Measurements from ENCODE around the gene TLN1.

The TLN1 gene

GRCh38 chr9:35763803-35764202 lies 31.8 kb upstream of the TLN1 start:
- no peaks in the 10 kb centered on the region for H3K27me3 ChIP-seq (replicated peaks; ENCODE audit: control insufficient read depth, insufficient read depth, low read length)
- H3K4me3 ChIP-seq (ENCODE audit: low read length), result no peak overlapping the region
- DNase-seq (ENCODE audit: low read depth), result no peak
- H3K9ac ChIP-seq (ENCODE audit: low read length), result no peak overlapping the region
- no peaks in the 10 kb centered on the region for H3K9me3 ChIP-seq (ENCODE audit: control insufficient read depth, low read length)
- H3K4me1 ChIP-seq (ENCODE audit: control insufficient read depth, insufficient read depth, low read length), result peaks cover 5% of the 10 kb centered on the region
- no peaks in the 10 kb centered on the region for H3K36me3 ChIP-seq (ENCODE audit: control insufficient read depth, insufficient read depth, low read length, severe bottlenecking)

GRCh38 chr9:35763181-35763580 lies 31.2 kb upstream of the TLN1 start:
- Histone ChIP-seq H3K9ac (ENCODE audit: low read length) (no peak overlapping the region), H3K4me3 (ENCODE audit: low read length) (no peak overlapping the region), H3K9me3 (ENCODE audit: control insufficient read depth, low read length) (no peaks in the 10 kb centered on the region), H3K4me1 (ENCODE audit: control insufficient read depth, insufficient read depth, low read length) (peaks cover 11% of the 10 kb centered on the region), H3K36me3 (ENCODE audit: control insufficient read depth, insufficient read depth, low read length, severe bottlenecking) (no peaks in the 10 kb centered on the region), H3K27me3 (replicated peaks; ENCODE audit: control insufficient read depth, insufficient read depth, low read length) (no peaks in the 10 kb centered on the region)
- no peak for DNase-seq (ENCODE audit: low read depth)

GRCh38 chr9:35760651-35761050 lies 28.7 kb upstream of the TLN1 start:
- Histone ChIP-seq H3K4me3 (ENCODE audit: low read length) (no peak overlapping the region), H3K4me1 (ENCODE audit: control insufficient read depth, insufficient read depth, low read length) (peaks cover 28% of the 10 kb centered on the region), H3K9me3 (ENCODE audit: control insufficient read depth, low read length) (no peaks in the 10 kb centered on the region), H3K9ac (ENCODE audit: low read length) (no peak overlapping the region), H3K36me3 (ENCODE audit: control insufficient read depth, insufficient read depth, low read length, severe bottlenecking) (no peaks in the 10 kb centered on the region), H3K27me3 (replicated peaks; ENCODE audit: control insufficient read depth, insufficient read depth, low read length) (no peaks in the 10 kb centered on the region)
- peak; percentile 23 for DNase-seq (ENCODE audit: low read depth)

GRCh38 chr9:35759795-35760194 lies 27.8 kb upstream of the TLN1 start:
- Histone ChIP-seq H3K4me3 (ENCODE audit: low read length) (no peak overlapping the region), H3K4me1 (ENCODE audit: control insufficient read depth, insufficient read depth, low read length) (peaks cover 28% of the 10 kb centered on the region), H3K9ac (ENCODE audit: low read length) (no peak overlapping the region), H3K27me3 (replicated peaks; ENCODE audit: control insufficient read depth, insufficient read depth, low read length) (no peaks in the 10 kb centered on the region), H3K9me3 (ENCODE audit: control insufficient read depth, low read length) (no peaks in the 10 kb centered on the region), H3K36me3 (ENCODE audit: control insufficient read depth, insufficient read depth, low read length, severe bottlenecking) (peaks cover 7% of the 10 kb centered on the region)
- no peak for DNase-seq (ENCODE audit: low read depth)

- H3K4me3 ChIP-seq (ENCODE audit: low read length), result peak overlapping the region; percentile 21
These were observed 26.6 kb upstream of the TLN1 start for GRCh38 chr9:35758475-35759050.

GRCh38 chr9:35757892-35758275 lies 25.9 kb upstream of the TLN1 start:
- H3K36me3 ChIP-seq (ENCODE audit: control insufficient read depth, insufficient read depth, low read length, severe bottlenecking), result peaks cover 24% of the 10 kb centered on the region
- peaks cover 28% of the 10 kb centered on the region for H3K4me1 ChIP-seq (ENCODE audit: control insufficient read depth, insufficient read depth, low read length)
- H3K9me3 ChIP-seq (ENCODE audit: control insufficient read depth, low read length), result no peaks in the 10 kb centered on the region
- peak overlapping the region; percentile 21 for H3K4me3 ChIP-seq (ENCODE audit: low read length)
- peak overlapping the region; percentile 53 for H3K9ac ChIP-seq (ENCODE audit: low read length)
- H3K27me3 ChIP-seq (replicated peaks; ENCODE audit: control insufficient read depth, insufficient read depth, low read length), result no peaks in the 10 kb centered on the region
- no peak for DNase-seq (ENCODE audit: low read depth)

More at GRCh38 chr9:35758475-35759050, 26.6 kb upstream of the TLN1 start:
- DNase-seq (ENCODE audit: low read depth), result no peak
- Histone ChIP-seq H3K36me3 (ENCODE audit: control insufficient read depth, insufficient read depth, low read length, severe bottlenecking) (peaks cover 17% of the 10 kb centered on the region), H3K9ac (ENCODE audit: low read length) (peak overlapping the region; percentile 53), H3K4me1 (ENCODE audit: control insufficient read depth, insufficient read depth, low read length) (peaks cover 28% of the 10 kb centered on the region), H3K9me3 (ENCODE audit: control insufficient read depth, low read length) (no peaks in the 10 kb centered on the region), H3K27me3 (replicated peaks; ENCODE audit: control insufficient read depth, insufficient read depth, low read length) (no peaks in the 10 kb centered on the region)

GRCh38 chr9:35757226-35757891 lies 25.4 kb upstream of the TLN1 start:
- Histone ChIP-seq H3K4me3 (ENCODE audit: low read length) (peak overlapping the region; percentile 21), H3K27me3 (replicated peaks; ENCODE audit: control insufficient read depth, insufficient read depth, low read length) (no peaks in the 10 kb centered on the region), H3K36me3 (ENCODE audit: control insufficient read depth, insufficient read depth, low read length, severe bottlenecking) (peaks cover 29% of the 10 kb centered on the region), H3K9ac (ENCODE audit: low read length) (peak overlapping the region; percentile 51), H3K4me1 (ENCODE audit: control insufficient read depth, insufficient read depth, low read length) (peaks cover 28% of the 10 kb centered on the region), H3K9me3 (ENCODE audit: control insufficient read depth, low read length) (no peaks in the 10 kb centered on the region)
- DNase-seq (ENCODE audit: low read depth), result peak; percentile 24

DNA sequence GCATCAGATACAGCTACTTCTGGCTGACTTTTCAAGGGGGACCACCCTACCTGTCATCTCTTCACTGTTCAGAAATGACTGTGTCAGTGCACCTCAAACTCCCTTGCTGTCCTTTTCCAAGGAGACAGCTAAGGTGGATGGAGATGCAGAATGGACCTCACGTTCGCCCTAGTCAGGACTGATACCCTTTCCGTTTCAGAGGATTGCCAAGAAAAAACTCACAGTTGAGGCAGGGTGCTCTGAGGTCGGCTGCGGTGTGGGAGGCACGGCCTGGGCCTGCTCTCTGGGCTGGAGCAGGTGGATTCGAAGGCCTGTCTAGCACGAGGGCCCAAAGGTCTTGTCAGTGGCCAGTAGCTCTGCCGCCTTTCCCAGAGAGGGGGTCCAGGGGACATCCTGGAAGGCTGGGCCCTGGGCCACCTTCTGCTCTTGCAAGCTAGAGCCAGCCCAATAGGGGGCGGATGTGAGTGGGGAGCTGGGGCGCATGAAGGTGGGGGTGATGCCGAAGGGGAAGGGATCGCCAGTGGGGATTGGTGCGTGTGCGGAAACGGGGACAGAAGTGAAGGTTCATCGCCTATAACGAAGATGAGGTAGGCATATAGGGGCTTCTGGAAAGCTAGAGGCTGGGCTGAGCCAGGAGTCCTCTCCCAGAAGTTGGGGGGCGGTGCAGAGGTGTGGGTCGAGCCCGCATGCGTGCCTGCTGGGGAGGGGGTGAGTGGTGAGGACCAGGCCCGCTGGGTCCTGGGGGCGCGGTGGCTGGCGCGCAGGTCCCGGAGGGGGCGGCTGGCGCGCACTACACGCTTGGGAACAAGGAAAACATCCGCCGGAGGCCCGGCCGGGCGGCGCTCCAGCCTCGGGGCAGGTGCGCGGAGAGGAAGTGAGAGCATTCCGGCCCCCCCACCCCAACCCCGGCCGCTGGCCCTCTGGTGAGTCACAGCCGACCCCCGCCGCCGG lies 24.6 kb upstream of the TLN1 start:
- no peak overlapping the region for H3K9ac ChIP-seq (ENCODE audit: low read length)
- peak overlapping the region; percentile 18 for H3K4me3 ChIP-seq (ENCODE audit: low read length)
- peaks cover 28% of the 10 kb centered on the region for H3K4me1 ChIP-seq (ENCODE audit: control insufficient read depth, insufficient read depth, low read length)
- H3K27me3 ChIP-seq (replicated peaks; ENCODE audit: control insufficient read depth, insufficient read depth, low read length), result no peaks in the 10 kb centered on the region
- no peaks in the 10 kb centered on the region for H3K9me3 ChIP-seq (ENCODE audit: control insufficient read depth, low read length)
- H3K36me3 ChIP-seq (ENCODE audit: control insufficient read depth, insufficient read depth, low read length, severe bottlenecking), result peaks cover 38% of the 10 kb centered on the region
- DNase-seq (ENCODE audit: low read depth), result peak; percentile 30

GRCh38 chr9:35755071-35755470 lies 23.1 kb upstream of the TLN1 start:
- no peak for DNase-seq (ENCODE audit: low read depth)
- Histone ChIP-seq H3K9me3 (ENCODE audit: control insufficient read depth, low read length) (no peaks in the 10 kb centered on the region), H3K27me3 (replicated peaks; ENCODE audit: control insufficient read depth, insufficient read depth, low read length) (no peaks in the 10 kb centered on the region)

GRCh38 chr9:35754264-35754663 lies 22.3 kb upstream of the TLN1 start, which contains the start of gene MSMP:
TSS of gene MSMP (minus strand) at chr9:35754276. CDS start at chr9:35754129, 147 bp downstream.
- Histone ChIP-seq H3K4me3 (ENCODE audit: low read length) (no peak within 1 kb of the TSS), H3K9me3 (ENCODE audit: control insufficient read depth, low read length) (no peaks in the 10 kb centered on the region), H3K9ac (ENCODE audit: low read length) (no peak within 1 kb of the TSS), H3K4me1 (ENCODE audit: control insufficient read depth, insufficient read depth, low read length) (peaks cover 36% of the 10 kb centered on the region), H3K36me3 (ENCODE audit: control insufficient read depth, insufficient read depth, low read length, severe bottlenecking) (peaks cover 48% of the 10 kb centered on the region), H3K27me3 (replicated peaks; ENCODE audit: control insufficient read depth, insufficient read depth, low read length) (no peaks in the 10 kb centered on the region)
- DNase-seq (ENCODE audit: low read depth), result no peak

More at GRCh38 chr9:35755071-35755470, 23.1 kb upstream of the TLN1 start:
- peaks cover 48% of the 10 kb centered on the region for H3K36me3 ChIP-seq (ENCODE audit: control insufficient read depth, insufficient read depth, low read length, severe bottlenecking)
- no peak overlapping the region for H3K4me3 ChIP-seq (ENCODE audit: low read length)
- no peak overlapping the region for H3K9ac ChIP-seq (ENCODE audit: low read length)
- H3K4me1 ChIP-seq (ENCODE audit: control insufficient read depth, insufficient read depth, low read length), result peaks cover 31% of the 10 kb centered on the region

DNA sequence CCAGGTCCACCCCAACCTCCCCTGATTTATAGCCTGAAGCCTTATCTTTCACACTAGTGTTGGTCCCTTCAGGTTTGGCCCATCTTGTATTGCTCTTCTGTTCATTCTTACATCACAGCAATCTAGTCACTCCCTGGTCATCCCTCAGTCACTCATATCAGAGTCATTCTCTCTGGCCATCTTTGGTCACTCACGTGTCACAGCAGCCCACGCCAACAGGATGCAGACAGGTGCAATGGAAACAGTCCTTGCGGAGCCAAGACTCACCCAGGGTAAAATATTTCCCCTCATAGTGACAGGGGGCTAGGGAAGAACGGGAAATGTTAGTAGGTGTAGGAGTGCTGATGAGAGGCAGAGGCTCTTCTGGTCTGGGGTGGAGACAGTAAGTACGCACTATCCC lies 21.5 kb upstream of the TLN1 start:
- peaks cover 48% of the 10 kb centered on the region for H3K36me3 ChIP-seq (ENCODE audit: control insufficient read depth, insufficient read depth, low read length, severe bottlenecking)
- no peaks in the 10 kb centered on the region for H3K27me3 ChIP-seq (replicated peaks; ENCODE audit: control insufficient read depth, insufficient read depth, low read length)
- no peak overlapping the region for H3K9ac ChIP-seq (ENCODE audit: low read length)
- H3K4me3 ChIP-seq (ENCODE audit: low read length), result no peak overlapping the region
- DNase-seq (ENCODE audit: low read depth), result no peak
- H3K9me3 ChIP-seq (ENCODE audit: control insufficient read depth, low read length), result no peaks in the 10 kb centered on the region
- peaks cover 28% of the 10 kb centered on the region for H3K4me1 ChIP-seq (ENCODE audit: control insufficient read depth, insufficient read depth, low read length)

Measured in adipocyte (in vitro differentiated cells).